PC-3 (cell line): ENCODE results near the gene TMEM45A. TPM values are rescaled to one million over a fixed set of nuclear protein-coding genes. Genes with fewer than 3 reads are reported as not detected.

Experiments
- ATAC-seq: fragments of 200-7000 bp; cut with Tn5 transposase; 2 replicates; pipeline ENCODE4 v1.9.1; 2020; ENCODE audit warnings: mild to moderate bottlenecking, moderate library complexity
- BruUV-seq: library from RNA; stranded (reverse); fragments of 400-500 nt; replicated peaks from 2 replicates; lab custom pipeline; 2021; lab: Mats Ljungman, UMichigan
- CTCF ChIA-PET: fragments of 300-600 bp; sonication (Branson Sonifier 250); formaldehyde crosslinking; loops from one replicate; lab custom pipeline; 2022; ENCODE audit warnings: antibody characterized with exemption; lab: Charles Lee
- POLR2A ChIA-PET: fragments of 300-600 bp; sonication (Branson Sonifier 250); formaldehyde crosslinking; loops from one replicate; lab custom pipeline; 2022; ENCODE audit warnings: antibody characterized with exemption; ENCODE audit not compliant: unreplicated experiment; lab: Charles Lee
- DNase-seq: peaks from one replicate; pipeline ENCODE4 v3.0.0-alpha.2; 2015
- H2AFZ ChIP-seq: fragments of 300-600 bp; sonication (generic); 2 replicates; pipeline ENCODE4 v1.6.0; 2016; ENCODE audit warnings: antibody characterized with exemption, low read length
- H3F3A ChIP-seq: fragments of 300-600 bp; sonication (generic); one replicate; pipeline ENCODE4 v1.6.0; 2017; ENCODE audit warnings: antibody characterized with exemption, low read length, control low read depth, mild to moderate bottlenecking; ENCODE audit not compliant: unreplicated experiment
- H3K27ac ChIP-seq: fragments of 300-600 bp; sonication (generic); 2 replicates; pipeline ENCODE4 v1.5.1; 2016; ENCODE audit warnings: mild to moderate bottlenecking, low read length
- H3K27me3 ChIP-seq: fragments of 300-600 bp; sonication (generic); 2 replicates; pipeline ENCODE4 v1.6.1; 2016; ENCODE audit warnings: low read length, mixed read lengths
- H3K36me3 ChIP-seq: fragments of 300-600 bp; sonication (generic); 2 replicates; pipeline ENCODE4 v1.6.1; 2016; ENCODE audit warnings: low read depth, mixed run types, low read length, mixed read lengths
- H3K4me1 ChIP-seq: fragments of 300-600 bp; sonication (generic); 2 replicates; pipeline ENCODE4 v1.5.1; 2016; ENCODE audit warnings: low read length; ENCODE audit not compliant: insufficient read depth
- H3K4me2 ChIP-seq: fragments of 300-600 bp; sonication (generic); 2 replicates; pipeline ENCODE4 v1.6.0; 2016; ENCODE audit warnings: low read length
- H3K4me3 ChIP-seq: fragments of 300-600 bp; sonication (generic); 2 replicates; pipeline ENCODE4 v1.5.1; 2016; ENCODE audit warnings: mild to moderate bottlenecking, low read length, mixed read lengths
- H3K79me2 ChIP-seq: fragments of 300-600 bp; sonication (generic); 2 replicates; pipeline ENCODE4 v1.6.1; 2017; ENCODE audit warnings: low read length, mixed read lengths
- H3K9ac ChIP-seq: fragments of 300-600 bp; sonication (generic); 2 replicates; pipeline ENCODE4 v1.6.0; 2016; ENCODE audit warnings: mild to moderate bottlenecking, low read length
- H3K9me2 ChIP-seq: fragments of 300-600 bp; sonication (generic); replicated peaks from 2 replicates; pipeline ENCODE4 v1.6.1; 2016; ENCODE audit warnings: mixed run types, low read length, mixed read lengths
- H3K9me3 ChIP-seq: fragments of 300-600 bp; sonication (generic); 2 replicates; pipeline ENCODE4 v1.6.1; 2016; ENCODE audit warnings: low read length, mixed read lengths
- H4K20me1 ChIP-seq: fragments of 300-600 bp; sonication (generic); 2 replicates; pipeline ENCODE4 v1.6.1; 2016; ENCODE audit warnings: low read length, mixed read lengths
- EZH2 ChIP-seq: fragments of 300-600 bp; sonication (generic); IDR thresholded peaks from one replicate; pipeline ENCODE4 v1.6.1; 2017; ENCODE audit warnings: antibody characterized with exemption, mild to moderate bottlenecking, low read length; ENCODE audit not compliant: unreplicated experiment
- EZH2phosphoT487 ChIP-seq: fragments of 300-600 bp; sonication (generic); IDR thresholded peaks from 2 replicates; pipeline ENCODE4 v1.6.1; 2018; ENCODE audit warnings: mild to moderate bottlenecking, antibody characterized with exemption, low read length, borderline replicate concordance
- intact Hi-C: fragments of 100-400 bp; cut with micrococcal nuclease; formaldehyde crosslinking; loops from 2 replicates; pipeline ENCODE4 v1.9.0; 2023
- total RNA-seq: library from RNA; depleted of rRNA; stranded (reverse); fragments of >200 nt; gene quantifications from 2 replicates; pipeline ENCODE4 v1.2.3, GENCODE V29; 2014
- TF ChIP-seq, protein P1 (sequence below): fragments of 300-600 bp; sonication (generic); conservative IDR thresholded peaks from 2 replicates; pipeline ENCODE4 v1.5.1; 2017; ENCODE audit warnings: antibody characterized with exemption, low read depth, mild to moderate bottlenecking, low read length

Gene TMEM45A
- total RNA-seq, 1 experiment from 2014 or later: 7.6 TPM

DNA sequence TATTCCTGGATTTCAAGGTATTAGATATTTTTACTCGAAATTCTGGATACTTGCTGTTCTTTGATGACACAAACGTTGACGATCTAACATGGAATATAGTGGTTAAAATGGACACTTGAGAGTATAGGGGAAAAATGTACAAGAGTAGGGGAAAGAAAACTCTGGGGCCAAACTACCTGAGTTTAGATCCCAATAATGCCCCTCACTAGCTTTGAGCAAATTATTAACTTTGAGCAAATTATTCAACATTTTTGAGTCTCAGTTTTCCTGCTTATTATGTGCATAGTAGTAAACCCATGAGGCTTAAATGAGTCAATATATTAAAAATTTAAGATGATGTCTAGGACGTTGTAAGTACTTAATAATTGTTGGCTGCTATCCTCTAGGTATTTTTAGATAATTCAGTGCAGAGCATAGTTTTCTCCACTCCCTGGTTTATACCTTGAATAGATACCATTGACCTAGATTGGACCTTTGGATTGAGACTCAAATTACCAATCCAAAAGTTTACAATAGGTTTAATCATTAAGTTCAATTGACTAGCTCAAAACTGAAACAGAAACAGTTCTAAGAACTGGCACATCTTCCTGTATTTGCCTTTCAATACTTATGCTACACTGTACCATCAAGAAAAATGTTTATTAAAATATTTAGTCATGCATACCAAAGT, 121.4 kb downstream of the TMEM45A start:
- DNase-seq (no peak), ATAC-seq (0 out of 2 replicates have a peak, but pooled peaks have one; percentile 15)
- no peak overlapping the region for H3K4me3 ChIP-seq
- intact Hi-C loops: no loop called here
- no peaks in the 10 kb centered on the region for H3K9me3 ChIP-seq
- no peaks in the 10 kb centered on the region for H3F3A ChIP-seq
- H3K9me2 ChIP-seq: no peaks in the 10 kb centered on the region
- BruUV-seq: no TSS peak
- no peaks in the 10 kb centered on the region for H4K20me1 ChIP-seq
- ChIA-PET POLR2A (no interaction called here), CTCF (no interaction called here)
- H3K36me3 ChIP-seq: no peaks in the 10 kb centered on the region
- no peaks in the 10 kb centered on the region for H3K4me1 ChIP-seq
- H3K27me3 ChIP-seq: no peaks in the 10 kb centered on the region
- H3K9ac ChIP-seq: no peak overlapping the region
- H3K79me2 ChIP-seq: no peaks in the 10 kb centered on the region
- H3K27ac ChIP-seq: no peak overlapping the region
- H3K4me2 ChIP-seq: no peak overlapping the region
- TF ChIP-seq EZH2phosphoT487 (no peak), EZH2 (no peak)
- TF ChIP-seq, protein P1, sequence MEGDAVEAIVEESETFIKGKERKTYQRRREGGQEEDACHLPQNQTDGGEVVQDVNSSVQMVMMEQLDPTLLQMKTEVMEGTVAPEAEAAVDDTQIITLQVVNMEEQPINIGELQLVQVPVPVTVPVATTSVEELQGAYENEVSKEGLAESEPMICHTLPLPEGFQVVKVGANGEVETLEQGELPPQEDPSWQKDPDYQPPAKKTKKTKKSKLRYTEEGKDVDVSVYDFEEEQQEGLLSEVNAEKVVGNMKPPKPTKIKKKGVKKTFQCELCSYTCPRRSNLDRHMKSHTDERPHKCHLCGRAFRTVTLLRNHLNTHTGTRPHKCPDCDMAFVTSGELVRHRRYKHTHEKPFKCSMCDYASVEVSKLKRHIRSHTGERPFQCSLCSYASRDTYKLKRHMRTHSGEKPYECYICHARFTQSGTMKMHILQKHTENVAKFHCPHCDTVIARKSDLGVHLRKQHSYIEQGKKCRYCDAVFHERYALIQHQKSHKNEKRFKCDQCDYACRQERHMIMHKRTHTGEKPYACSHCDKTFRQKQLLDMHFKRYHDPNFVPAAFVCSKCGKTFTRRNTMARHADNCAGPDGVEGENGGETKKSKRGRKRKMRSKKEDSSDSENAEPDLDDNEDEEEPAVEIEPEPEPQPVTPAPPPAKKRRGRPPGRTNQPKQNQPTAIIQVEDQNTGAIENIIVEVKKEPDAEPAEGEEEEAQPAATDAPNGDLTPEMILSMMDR: no peak
- H2AFZ ChIP-seq: no peak overlapping the region

DNA sequence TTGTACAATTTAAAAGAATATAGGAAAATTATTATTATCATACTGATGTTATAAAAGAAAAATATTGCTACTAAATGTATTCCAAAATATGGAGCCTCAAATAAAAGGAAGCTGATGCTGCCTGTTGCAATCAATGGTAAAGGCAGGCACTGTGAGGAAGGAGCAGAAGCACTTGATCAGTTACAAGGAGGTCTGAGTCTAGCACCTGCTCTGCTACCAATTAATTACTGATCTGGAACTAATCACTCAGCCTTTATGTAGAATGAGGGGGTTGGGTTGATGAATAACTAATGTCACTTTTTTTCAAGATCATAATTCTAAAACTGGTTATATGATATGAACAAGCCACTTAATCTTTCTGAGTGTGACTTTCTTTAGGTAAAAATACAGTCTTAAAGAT, 122.5 kb downstream of the TMEM45A start:
- no peaks in the 10 kb centered on the region for H3K79me2 ChIP-seq
- no peaks in the 10 kb centered on the region for H3K4me1 ChIP-seq
- no peak overlapping the region for H3K4me2 ChIP-seq
- intact Hi-C loops: no loop called here
- H3F3A ChIP-seq: no peaks in the 10 kb centered on the region
- DNase-seq: no peak
- H2AFZ ChIP-seq: no peak overlapping the region
- H3K9me3 ChIP-seq: no peaks in the 10 kb centered on the region
- H3K27me3 ChIP-seq: no peaks in the 10 kb centered on the region
- no peaks in the 10 kb centered on the region for H4K20me1 ChIP-seq
- ChIA-PET CTCF (no interaction called here), POLR2A (no interaction called here)
- BruUV-seq: no TSS peak
- no peak overlapping the region for H3K9ac ChIP-seq
- ATAC-seq: no peak
- no peak overlapping the region for H3K4me3 ChIP-seq
- no peaks in the 10 kb centered on the region for H3K36me3 ChIP-seq
- H3K9me2 ChIP-seq: no peaks in the 10 kb centered on the region
- H3K27ac ChIP-seq: no peak overlapping the region
- TF ChIP-seq, protein P1: no peak
- no peak for TF ChIP-seq EZH2phosphoT487
- no peak for TF ChIP-seq EZH2

DNA sequence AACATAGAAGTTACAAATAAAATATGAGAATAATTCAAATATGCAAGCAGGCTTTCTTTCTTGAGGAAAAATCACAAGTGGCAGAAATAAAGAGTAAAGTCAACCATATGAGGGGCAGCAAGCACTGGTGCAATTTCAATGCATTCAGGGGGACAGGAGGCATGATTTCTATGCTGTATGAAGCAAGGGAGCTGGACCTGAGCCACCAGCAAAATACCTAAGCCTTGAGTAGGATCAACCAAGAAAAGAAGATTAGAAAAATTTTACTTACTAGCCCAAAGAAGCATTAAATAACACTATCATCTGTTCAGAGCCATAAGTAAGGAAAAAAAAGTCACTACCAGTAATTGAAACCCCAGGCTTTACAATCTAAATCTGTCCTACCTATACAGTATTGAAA, 123.3 kb downstream of the TMEM45A start:
- no peak for DNase-seq
- no peak overlapping the region for H3K4me3 ChIP-seq
- no peak overlapping the region for H2AFZ ChIP-seq
- no peak for ATAC-seq
- H3K9me2 ChIP-seq: no peaks in the 10 kb centered on the region
- no peaks in the 10 kb centered on the region for H4K20me1 ChIP-seq
- H3K27ac ChIP-seq: no peak overlapping the region
- no peaks in the 10 kb centered on the region for H3K9me3 ChIP-seq
- H3K36me3 ChIP-seq: no peaks in the 10 kb centered on the region
- no peaks in the 10 kb centered on the region for H3F3A ChIP-seq
- intact Hi-C loops: no loop called here
- POLR2A ChIA-PET: no interaction called here
- no TSS peak for BruUV-seq
- no peaks in the 10 kb centered on the region for H3K79me2 ChIP-seq
- no peak overlapping the region for H3K9ac ChIP-seq
- CTCF ChIA-PET: no interaction called here
- H3K4me2 ChIP-seq: no peak overlapping the region
- no peaks in the 10 kb centered on the region for H3K4me1 ChIP-seq
- H3K27me3 ChIP-seq: no peaks in the 10 kb centered on the region
- TF ChIP-seq EZH2phosphoT487: no peak
- no peak for TF ChIP-seq EZH2
- TF ChIP-seq, protein P1: no peak
